Measurements from ENCODE around the gene SH2D3A.
"Not testable (repeated sequence)": the region's sequence is repeated elsewhere in the genome, so short reads cannot be mapped to it uniquely, and the experiment has no call there.

Gene SH2D3A

DNA sequence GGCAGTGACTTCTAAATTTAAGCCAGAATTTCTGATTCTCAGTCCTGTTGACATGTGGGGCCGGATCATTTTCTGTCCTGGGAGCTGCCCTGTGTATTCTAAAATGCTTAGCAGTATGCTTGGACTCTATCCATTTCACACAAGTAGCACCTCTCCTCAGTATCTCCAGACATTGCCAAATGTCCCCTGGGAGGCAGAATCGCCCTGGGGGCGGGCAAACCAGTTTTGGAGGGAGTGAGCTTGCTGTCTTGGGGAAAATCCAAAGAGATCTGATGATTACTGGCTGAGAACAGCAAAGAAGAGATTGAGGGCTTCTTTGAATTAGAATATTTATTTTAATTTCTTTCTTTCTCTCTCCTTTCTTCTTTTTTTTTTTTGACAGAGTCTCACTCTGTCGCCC is 21.7 kb upstream of the SH2D3A start:
- DNase-seq = no peak

DNA sequence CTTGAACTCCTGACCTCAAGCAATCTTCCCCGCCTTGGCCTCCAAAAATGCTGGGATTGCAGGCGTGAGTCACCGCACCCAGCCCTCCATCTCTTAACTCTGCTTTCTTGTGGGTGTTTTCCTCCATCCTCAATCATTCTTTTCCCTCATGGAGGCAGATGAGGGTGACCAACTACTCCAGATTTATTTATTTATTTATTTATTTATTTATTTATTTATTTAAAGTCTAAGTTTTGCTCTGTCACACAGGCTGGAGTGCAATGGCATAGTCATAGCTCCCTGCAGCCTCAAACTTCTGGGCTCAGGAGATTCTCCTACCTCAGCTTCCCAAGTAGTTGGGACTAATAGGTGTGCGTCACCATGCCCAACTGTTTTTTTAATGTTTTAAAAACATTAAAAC is 20.2 kb upstream of the SH2D3A start:
- no peak for DNase-seq

DNA sequence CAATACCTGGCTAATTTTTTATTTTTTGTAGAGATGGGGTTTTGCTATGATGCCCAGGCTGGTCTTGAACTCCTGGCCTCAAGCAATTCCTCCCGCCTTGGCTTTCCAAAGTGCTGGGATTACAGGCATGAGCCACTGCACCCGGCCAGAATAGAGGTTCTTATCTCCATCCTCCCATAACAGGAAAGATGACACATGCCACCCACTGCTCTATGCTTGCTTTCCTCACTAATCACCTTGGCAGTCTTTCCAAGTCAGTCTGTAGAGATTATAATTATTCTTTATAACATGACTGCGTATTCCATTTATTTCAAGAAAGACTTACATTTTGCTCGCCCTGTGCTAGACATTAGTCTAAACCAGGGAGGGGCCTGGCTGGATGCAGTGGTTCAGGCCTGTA is 12.0 kb upstream of the SH2D3A start:
- no peak for DNase-seq

DNA sequence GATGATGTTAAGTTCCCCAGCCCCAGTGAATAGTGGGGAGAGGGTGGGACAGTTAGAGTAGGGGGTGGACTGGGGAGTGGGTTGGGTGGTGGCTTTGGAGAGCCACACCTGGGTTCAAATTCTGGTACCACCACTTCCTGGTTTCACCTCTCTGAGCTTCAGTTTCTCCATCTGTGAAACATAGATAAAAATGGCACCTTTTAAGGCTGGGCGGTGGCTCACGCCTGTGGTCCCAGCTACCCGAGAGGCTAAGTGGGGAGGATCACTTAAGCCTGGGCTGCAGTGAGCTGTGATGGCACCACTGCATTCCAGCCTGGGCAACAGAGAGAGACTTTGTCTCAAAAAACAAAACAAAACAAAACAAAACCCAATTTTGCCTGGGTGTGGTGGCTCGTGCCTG is 11.2 kb upstream of the SH2D3A start:
- no peak for DNase-seq

GRCh38 chr19:6777434-6777833 is 10.2 kb upstream of the SH2D3A start:
- DNase-seq = no peak

- DNase-seq = no peak
Measured at GRCh38 chr19:6776999-6777398, 9.8 kb upstream of the SH2D3A start.

GRCh38 chr19:6776045-6776444 is 8.8 kb upstream of the SH2D3A start:
- DNase-seq = not testable (repeated sequence)

DNA sequence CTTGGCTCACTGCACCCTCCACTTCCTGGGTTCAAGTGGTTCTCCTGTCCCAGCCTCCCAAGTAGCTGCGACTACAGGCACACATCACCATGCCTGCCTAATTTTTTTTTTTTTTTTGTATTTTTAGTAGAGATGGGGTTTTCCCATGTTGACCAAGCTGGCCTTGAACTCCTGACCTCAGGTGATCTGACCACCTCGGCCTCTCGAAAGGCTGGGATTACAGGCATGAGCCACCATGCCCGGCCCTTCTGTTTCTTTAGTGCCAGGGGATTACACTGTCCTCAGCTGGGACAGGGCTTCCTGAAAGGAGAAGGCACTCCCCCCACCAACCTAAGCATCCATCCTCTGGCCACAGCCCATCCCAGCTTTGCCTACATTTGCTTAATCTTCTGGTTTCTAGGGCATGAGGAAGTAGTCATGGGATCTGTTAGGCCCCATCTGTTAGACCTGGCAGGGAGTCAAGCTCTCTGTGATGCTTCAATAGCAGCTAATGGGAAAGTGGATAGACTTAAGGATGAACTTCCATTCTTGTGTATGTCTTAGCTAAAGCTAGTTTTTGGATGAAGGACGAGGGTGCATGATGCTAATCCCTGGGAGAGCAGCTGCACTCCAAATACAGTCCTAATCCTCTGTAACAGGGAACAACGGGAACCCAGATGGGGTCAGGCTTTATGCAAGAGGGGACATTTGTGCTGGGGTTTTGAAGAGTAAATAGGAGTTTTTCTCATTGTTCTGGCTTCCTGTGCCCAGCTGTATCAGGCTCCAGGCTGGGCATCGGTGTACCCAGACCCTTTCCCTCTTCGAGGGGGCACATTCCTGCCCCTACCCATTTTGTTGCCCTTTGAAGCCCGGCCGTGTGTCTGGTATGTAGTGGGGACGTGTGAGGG is 7.8 kb upstream of the SH2D3A start:
- DNase-seq = no peak

GRCh38 chr19:6773323-6773931 is 6.2 kb upstream of the SH2D3A start:
- DNase-seq = no peak

GRCh38 chr19:6772866-6773322 is 5.7 kb upstream of the SH2D3A start:
- no peak for DNase-seq

GRCh38 chr19:6772028-6772865 is 5.0 kb upstream of the SH2D3A start, which contains the start of gene VAV1:
TSS of gene VAV1 (plus strand) at chr19:6772708. CDS start at chr19:6772808, 100 bp downstream.
- DNase-seq = no peak

DNA sequence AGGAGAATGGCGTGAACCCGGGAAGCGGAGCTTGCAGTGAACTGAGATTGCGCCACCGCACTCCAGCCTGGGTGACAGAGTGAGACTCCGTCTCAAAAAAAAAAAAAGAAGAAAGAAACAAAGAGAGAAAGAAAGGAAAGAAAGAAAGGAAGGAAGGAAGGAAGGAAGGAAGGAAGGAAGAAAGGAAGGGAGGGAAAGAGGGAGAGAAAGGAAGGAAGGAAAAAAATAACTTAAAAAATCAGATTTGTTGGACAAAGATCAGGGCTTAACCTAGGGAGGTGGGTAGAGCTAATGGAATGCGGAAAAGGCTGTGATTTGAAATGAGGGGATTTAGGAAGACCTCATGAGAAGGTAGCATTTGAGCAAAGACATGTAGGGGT is 4.4 kb upstream of the SH2D3A start:
- DNase-seq = not testable (repeated sequence)

- no peak for DNase-seq
Measured at GRCh38 chr19:6769006-6769619, 1.9 kb upstream of the SH2D3A start.

- no peak for DNase-seq
Measured at GRCh38 chr19:6768236-6768785, 1.1 kb upstream of the SH2D3A start.

DNA sequence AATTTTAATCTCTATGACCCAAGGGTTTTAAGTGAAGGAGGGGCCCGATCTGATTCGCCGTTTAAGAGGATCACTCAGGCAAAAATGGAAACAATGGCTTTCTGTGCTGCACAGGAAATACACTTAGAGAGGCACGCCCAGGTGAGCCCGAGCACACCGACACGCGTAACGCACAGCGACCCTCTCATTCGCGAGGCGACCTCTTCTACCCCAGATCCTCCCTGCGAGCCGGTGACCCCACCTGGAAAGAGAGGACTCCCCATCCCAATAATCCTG is 216 bp downstream of the SH2D3A start:
- DNase-seq = no peak

- DNase-seq = no peak
Measured at GRCh38 chr19:6766357-6767080, 716 bp downstream of the SH2D3A start.

- no peak for DNase-seq
Measured at GRCh38 chr19:6765738-6766356, 1.4 kb downstream of the SH2D3A start.

DNA sequence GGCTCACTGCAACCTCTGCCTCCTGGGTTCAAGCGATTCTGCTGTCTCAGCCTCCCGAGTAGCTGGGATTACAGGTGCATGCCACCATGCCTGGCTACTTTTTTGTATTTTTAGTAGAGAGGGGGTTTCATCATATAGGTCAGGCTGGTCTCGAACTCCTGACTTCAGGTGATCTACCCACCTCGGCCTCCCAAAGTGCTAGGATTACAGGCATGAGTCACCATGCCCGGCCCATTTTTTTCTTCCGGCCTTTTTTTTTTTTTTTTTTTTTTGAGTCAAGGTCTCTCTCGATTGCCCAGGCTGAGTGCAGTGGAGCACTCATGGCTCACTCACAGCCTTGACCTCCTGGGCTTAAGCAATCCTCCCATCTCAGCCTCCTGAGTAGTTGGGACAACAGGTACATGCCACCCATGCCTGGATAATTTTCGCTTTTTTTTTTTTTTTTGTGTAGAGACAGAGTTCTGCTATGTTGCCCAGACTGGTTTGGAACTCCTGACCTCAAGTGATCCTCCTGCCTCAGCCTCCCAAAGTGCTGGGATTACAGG is 4.9 kb downstream of the SH2D3A start:
- DNase-seq = not testable (repeated sequence)

DNA sequence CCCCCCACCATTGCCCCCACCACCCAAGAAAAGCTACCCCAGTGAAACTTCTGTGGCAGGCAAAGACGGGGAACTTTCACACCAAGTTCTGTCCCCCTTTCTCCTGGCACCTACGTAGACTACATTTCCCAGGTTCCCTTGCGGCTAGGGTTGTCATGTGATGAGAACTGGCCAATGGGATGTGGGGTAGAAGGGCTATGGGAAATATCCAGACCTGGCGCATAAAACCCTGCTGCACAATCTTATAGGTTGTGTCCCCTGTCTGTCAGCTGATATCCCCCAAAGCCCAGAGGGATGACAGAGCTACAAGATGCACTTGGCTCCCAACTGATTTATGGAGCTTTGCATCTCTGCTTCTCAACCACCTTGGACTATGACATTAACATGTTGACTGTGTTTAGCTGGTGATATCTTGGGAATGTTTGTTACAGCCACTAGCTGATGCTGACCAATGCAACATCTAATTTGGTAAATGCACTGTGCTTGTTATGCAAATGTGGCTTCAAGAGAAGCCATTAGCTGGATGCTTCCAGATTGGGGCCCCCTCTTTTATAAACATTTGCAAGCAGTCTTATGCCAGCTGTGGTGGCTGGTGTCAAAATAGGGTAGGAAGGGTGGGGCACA is 6.1 kb downstream of the SH2D3A start:
- no peak for DNase-seq

DNA sequence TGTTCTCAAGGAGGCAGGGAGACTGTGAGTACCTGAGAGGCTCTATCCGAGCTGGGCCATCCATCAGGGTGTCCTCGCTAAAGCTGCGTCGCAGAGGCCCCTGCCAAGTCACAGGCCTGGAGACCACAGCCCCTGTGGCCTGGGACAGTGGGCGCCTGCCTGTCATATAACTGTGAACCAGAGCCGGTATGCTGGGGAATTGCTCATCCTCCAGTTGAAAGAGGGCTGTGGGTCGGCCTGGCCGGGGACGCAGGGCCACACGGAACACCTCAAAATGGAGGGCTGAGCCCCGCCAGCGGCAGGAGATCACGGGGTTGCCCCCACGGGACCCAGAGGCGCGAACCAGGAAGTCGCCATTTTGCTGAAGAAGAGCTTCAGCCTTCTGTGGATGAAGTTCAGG is 6.6 kb downstream of the SH2D3A start:
- DNase-seq = no peak

All from NCI-H1694 treated with DMSO at 0.1 percent for 48 hours (cell line).